Left colon (tissue), 2 donors: ENCODE data around the gene MMP14. TPM values are rescaled to one million over a fixed set of nuclear protein-coding genes. Genes with fewer than 3 reads are reported as not detected.
A peak's percentile ranks its signal among the peaks of the same experiment; 100 is the strongest.

Experiments
- ATAC-seq: fragments of 200-7000 bp; cut with Tn5 transposase; one replicate; pipeline ENCODE4 v1.9.1; 2020; ENCODE audit warnings: mild to moderate bottlenecking, moderate library complexity
- DNase-seq, 2 donors: peaks; one replicate each; pipeline ENCODE4 v3.0.0-alpha.2; 2020
- intact Hi-C, 2 donors: fragments of 100-400 bp; cut with DNase I in 1 of 2; cut with micrococcal nuclease in 1 of 2; formaldehyde crosslinking; loops; one replicate each; pipeline versions ENCODE4 v1.11.2 to v1.14.0; 2022; cut with DNase I, micrococcal nuclease
- total RNA-seq, 2 donors: library from RNA; stranded (reverse); fragmentation: NEBNext Ultra II Directional; extraction: Animal tissue kit (Norgen Biotek cat#: 25700); gene quantifications; one replicate each; pipeline ENCODE4 v1.2.1, GENCODE V29; 2021
- donor health status: DM: no; HTN: no; CAD: no.
- donor health status: DM: yes; HTN: yes; CAD: no.

The MMP14 gene
- total RNA-seq, 2 donors from 2014 or later = 83.0 to 101 TPM

DNA sequence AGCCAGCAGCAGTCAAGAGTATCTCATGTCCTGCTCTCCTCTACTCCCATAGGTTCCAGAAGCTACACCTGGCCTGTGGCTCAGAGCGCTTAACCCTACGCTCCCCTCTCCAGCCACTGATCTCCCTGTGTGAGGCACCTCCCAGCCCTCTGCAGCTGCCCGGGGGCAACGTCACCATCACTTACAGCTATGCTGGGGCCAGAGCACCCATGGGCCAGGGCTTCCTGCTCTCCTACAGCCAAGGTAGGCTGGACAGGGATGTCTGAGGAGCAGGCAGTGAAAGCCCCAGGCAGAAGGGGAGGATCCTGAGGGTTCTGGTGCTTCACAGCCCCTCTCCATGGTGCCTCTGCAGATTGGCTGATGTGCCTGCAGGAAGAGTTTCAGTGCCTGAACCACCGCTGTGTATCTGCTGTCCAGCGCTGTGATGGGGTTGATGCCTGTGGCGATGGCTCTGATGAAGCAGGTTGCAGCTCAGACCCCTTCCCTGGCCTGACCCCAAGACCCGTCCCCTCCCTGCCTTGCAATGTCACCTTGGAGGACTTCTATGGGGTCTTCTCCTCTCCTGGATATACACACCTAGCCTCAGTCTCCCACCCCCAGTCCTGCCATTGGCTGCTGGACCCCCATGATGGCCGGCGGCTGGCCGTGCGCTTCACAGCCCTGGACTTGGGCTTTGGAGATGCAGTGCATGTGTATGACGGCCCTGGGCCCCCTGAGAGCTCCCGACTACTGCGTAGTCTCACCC lies 38.8 kb downstream of the MMP14 start:
- ATAC-seq (no peak), DNase-seq (no peak)
- intact Hi-C loops = no loop called here

DNA sequence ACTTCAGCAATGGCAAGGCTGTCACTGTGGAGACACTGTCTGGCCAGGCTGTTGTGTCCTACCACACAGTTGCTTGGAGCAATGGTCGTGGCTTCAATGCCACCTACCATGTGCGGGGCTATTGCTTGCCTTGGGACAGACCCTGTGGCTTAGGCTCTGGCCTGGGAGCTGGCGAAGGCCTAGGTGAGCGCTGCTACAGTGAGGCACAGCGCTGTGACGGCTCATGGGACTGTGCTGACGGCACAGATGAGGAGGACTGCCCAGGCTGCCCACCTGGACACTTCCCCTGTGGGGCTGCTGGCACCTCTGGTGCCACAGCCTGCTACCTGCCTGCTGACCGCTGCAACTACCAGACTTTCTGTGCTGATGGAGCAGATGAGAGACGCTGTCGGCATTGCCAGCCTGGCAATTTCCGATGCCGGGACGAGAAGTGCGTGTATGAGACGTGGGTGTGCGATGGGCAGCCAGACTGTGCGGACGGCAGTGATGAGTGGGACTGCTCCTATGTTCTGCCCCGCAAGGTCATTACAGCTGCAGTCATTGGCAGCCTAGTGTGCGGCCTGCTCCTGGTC lies 39.4 kb downstream of the MMP14 start:
- no peak for ATAC-seq
- DNase-seq = no peak
- intact Hi-C loops = no loop called here

DNA sequence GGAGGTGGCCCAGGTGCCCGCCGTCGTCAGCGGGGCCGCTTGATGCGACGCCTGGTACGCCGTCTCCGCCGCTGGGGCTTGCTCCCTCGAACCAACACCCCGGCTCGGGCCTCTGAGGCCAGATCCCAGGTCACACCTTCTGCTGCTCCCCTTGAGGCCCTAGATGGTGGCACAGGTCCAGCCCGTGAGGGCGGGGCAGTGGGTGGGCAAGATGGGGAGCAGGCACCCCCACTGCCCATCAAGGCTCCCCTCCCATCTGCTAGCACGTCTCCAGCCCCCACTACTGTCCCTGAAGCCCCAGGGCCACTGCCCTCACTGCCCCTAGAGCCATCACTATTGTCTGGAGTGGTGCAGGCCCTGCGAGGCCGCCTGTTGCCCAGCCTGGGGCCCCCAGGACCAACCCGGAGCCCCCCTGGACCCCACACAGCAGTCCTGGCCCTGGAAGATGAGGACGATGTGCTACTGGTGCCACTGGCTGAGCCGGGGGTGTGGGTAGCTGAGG lies 40.7 kb downstream of the MMP14 start:
- DNase-seq (no peak), ATAC-seq (no peak)
- intact Hi-C loops = no loop called here

DNA sequence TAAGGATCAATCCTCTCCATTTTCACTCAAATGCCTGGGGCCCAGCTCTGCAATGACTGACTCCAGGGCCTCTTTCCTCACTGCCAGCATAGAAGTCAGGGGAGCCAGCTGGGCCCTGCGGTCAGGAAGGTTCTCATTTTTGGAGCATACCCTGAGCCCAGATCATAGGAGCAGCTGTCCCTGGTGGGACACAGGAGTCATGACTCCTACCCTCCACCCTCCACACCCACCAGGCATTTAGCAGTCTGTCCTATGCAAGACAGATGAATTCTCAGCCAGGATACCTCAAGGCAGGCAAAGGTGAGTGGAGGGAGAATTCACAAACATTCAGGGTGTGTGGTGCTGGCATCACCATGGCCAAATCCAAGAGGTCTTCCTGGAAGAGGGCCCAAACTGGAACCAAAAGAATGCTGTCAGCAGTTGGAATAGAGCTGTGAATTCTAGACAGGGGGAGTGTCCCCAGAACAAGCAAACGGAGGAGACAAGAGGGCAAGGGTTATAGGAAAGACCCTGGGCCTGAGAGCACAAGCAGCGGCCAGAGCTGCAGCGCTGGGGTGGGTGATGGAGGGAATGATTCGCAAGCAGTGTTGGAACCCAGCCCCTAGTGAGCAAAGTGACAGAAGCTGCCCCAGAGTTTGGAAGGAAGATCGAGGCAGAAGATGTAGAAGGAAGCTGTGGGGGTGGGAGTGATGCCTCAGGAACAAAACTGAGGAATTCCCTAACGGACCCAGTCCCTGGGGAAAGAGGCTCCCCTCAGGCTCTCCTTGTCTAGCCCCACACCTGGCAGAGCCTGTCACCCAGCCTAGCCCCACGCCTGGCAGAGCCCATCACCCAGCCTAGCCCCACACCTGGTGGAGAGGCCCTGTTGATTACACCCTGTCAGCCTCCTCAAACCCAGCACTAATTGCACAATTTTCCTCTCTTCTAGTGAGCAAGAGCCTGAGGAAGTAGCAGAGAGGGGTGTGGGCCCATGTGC lies 42.2 kb downstream of the MMP14 start:
- intact Hi-C loops = no loop called here
- DNase-seq = no peak
- no peak for ATAC-seq

DNA sequence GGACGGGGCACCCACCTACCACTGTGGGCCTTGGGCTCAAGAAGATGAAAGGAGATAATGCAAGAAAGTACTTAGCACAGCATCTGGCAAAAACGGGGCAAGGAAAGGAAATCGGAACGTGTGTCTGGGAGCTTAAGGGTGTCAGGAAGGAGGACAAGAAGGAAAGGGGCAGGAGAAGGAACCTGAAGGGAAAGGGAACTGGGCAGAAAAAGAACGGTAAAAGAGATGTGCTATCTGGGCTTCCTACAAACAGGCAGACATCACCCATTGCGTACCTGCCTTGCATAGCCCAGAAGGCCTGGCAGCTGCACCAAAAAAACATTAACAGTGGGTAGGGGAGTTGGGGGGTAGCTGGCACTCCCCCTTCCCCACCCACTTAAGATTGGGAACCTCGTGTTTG lies 45.7 kb downstream of the MMP14 start:
- intact Hi-C loops = no loop called here
- DNase-seq = no peak
- ATAC-seq = no peak

DNA sequence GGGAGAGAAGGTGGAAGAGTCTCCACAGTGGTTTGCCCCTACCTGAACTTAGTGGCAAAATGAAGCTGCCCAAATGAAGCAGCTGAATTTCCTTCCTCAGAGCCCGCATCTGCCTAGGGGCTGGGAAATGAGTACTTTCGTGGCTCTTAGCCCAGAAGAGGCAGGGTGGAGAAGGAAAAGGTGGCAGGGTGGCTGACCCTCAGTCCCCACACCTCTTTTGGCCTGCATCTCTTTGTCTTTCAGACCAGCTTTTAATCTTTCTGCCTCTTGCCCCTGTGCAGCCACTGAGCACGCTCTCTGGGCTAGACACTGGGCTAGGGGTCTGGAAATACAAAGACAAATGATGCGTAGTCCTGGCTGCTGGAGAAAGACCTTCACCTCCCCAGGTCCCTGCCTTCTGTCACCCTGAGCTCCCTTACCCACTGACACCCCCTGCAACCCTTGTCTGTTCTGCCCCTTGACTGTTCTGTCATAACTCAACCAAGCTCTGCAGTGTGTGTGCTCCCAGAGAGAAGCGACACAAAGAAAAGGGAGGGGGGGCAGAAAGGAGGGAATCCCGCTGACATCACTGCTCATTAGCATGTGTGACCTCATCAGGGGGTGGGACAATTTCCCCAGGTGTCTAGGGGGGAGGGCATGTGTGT lies 46.3 kb downstream of the MMP14 start:
- ATAC-seq = peak; percentile 16
- intact Hi-C loops = no loop called here
- peak; percentile 42 to 59 for DNase-seq

DNA sequence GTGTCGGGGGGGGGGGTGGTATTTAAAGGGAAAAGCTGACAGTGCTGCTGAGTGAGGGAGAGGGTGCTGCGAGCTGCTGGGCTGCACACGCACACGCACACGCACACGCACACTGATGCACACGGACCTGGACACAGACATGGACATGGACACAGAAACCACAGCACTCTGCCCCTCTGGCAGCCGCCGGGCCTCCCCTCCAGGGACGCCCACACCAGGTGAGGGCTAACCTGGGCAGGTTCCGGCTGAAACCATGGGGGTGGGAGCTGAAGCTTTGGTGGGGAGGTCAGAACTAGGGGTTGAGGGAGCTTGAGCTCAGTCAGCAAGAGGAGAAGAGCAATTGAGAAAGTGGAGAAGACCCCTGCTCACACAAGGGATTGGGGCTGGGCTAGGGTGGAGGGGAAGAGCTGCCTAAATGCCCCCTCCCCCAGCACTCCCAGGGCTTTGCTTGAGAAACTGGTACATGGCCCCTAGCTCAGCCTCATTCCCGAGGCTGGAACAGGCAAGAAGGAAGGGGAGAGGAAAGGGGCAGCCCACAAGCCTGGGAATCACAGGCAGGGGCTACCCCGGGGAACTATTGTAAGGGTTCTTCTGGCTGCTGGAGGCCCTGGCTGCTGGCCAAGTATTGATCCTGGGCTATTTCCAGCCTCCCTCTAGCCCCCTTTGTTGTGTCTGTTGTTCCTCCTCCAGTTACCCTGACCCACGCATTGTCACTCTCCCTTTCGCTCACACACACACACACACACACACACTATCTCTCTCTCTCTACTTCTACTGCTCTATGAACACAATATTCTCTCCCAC lies 47.0 kb downstream of the MMP14 start, which contains the start of gene REM2:
REM2 (plus strand) TSS at position 50 of the 804 bp plus-strand sequence; CDS start at position 116, 66 bp downstream.
- no peak for DNase-seq
- ATAC-seq = no peak
- intact Hi-C loops = no loop called here

DNA sequence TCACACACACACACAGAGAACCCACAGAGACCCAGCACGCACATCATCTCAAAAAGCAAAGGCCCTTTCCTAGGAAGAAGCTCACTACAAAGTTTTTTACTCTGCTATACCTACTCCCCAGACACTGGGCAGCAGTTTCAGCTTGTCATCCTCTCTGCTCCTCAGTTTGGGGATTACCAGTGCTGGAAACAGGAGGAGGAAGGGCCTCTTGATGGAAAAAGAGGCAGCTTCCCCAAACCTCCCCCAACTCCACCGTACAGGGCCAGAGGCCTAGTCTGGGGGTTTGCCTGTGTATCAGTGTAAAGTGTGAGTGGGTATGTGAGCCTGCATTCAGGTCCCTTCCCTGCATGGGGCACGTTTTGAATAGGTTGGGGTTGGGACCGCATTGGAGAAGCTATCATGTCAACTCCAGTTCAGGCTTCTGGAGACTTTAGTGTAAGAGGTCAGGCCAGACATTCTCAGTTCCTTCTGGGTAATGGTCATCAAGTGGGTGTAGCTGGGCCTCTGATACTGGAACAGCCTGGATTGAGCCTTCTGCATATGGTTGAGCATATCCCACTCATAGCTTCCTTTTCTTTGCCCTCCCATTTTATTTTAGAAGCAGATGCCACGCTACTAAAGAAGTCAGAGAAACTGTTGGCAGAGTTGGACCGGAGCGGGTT lies 47.8 kb downstream of the MMP14 start:
- DNase-seq = no peak
- ATAC-seq = no peak
- intact Hi-C loops = no loop called here

DNA sequence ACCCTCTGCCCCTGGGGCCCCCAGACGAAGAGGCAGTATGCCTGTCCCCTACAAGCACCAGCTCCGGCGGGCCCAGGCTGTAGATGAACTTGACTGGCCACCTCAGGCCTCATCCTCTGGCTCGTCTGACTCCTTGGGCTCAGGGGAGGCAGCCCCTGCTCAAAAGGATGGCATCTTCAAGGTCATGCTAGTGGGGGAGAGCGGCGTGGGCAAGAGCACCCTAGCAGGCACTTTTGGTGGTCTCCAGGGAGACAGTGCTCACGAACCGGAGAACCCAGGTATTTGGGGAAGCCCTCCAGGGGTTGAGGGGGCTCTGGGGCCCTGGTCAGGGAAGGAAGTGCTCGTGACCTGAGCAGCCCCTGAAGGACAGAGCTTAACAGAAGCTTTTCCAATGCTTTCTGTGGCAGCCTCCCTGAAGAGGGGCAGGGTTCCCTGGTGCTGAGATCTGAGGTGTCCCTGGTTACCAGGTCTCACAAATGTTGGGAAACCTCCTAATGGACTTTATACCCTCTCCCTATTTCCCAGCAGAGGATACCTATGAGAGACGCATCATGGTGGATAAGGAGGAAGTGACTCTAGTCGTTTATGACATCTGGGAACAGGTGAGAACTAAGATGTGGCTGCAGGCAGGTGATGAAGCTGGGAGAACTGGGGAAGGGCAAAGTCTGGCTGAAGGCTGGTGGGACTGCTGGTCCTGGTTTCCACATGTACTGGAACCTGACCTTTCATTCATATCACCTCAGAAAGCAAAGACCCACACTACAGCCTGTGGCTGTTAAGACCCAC lies 48.5 kb downstream of the MMP14 start:
- DNase-seq (no peak), ATAC-seq (peak; percentile 24)
- intact Hi-C loops = no loop called here

DNA sequence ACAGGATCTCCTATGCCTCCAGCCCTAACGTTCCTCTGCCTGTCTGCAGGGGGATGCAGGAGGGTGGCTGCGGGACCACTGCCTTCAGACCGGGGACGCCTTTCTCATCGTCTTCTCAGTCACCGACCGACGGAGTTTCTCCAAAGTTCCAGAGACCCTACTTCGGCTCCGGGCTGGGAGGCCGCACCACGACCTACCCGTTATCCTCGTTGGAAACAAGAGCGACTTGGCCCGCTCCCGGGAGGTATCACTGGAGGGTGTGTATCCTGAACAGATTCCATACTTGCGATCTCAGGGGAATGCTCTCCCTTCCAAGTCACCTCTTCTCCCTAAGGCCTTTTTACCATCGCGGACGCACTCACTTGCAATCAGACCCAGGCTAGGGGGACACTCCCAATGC lies 49.6 kb downstream of the MMP14 start:
- no peak for DNase-seq
- ATAC-seq = no peak
- intact Hi-C loops = no loop called here

DNA sequence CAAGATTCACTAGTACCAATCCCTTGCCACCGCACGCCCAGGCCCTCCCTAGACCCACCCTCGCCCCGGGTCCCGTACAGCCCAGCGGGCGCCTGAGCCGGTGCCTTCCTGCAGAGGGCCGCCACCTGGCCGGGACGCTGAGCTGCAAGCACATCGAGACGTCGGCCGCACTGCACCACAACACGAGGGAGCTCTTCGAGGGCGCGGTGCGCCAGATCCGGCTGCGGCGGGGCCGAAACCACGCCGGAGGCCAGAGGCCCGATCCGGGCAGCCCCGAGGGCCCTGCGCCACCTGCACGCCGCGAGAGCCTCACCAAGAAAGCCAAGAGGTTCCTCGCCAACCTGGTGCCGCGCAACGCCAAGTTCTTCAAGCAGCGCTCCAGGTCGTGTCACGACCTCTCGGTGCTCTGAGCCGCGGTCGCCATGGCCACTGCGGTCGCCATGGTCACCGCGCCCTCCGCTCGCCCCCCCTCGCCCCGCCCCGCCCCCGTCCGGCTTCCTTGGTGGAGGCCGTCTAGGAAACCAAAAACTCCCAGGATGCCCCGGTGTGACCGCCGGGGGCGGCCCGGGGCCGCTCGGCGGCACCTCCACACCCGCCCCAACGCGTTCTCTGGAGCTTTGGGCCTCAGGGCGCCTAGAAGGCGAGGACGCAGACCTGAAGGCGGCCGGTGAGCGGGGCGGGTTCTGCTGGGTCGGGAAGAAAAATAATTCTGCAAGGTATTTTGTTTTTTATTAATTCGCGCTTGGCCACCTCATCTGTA lies 50.3 kb downstream of the MMP14 start:
- peak; percentile 77 to 82 for DNase-seq
- intact Hi-C loops = no loop called here
- peak; percentile 76 for ATAC-seq

DNA sequence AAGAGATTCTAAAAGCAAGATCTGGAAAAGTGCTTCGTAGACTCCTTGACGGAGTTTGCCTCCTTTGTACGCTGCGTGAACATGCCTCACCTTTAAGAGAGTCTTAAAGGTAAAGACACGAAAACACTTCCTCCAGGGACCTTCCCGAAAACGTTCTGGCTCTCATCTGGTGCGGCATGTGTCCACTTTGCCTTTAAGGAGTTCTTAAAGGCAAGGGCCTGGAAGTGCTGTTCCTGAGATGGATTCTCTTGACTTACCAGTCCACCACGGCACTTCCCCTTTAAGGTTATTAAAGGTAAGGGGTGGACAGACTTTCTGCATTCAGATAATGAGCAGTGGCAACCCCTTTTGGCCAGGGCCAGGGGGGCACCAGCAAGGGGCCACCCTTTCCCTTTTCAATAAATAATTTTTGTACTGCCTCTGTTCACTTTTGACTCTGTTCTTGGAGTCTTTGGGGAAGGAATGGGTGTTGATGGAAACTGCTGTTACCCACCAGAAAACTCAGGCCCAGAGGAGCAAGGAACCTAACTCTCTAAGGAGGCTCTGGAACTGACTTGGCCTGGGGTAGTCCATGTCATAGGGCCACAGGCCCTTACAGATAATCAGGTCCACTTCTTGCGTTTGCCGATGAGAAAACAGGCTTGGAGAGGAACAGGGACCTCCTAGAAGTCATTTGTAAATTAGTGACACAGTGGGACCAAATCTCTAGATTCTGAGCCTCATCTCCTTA lies 51.0 kb downstream of the MMP14 start:
- DNase-seq (peak; percentile 64 to 79), ATAC-seq (peak; percentile 78)
- intact Hi-C loops = no loop called here

DNA sequence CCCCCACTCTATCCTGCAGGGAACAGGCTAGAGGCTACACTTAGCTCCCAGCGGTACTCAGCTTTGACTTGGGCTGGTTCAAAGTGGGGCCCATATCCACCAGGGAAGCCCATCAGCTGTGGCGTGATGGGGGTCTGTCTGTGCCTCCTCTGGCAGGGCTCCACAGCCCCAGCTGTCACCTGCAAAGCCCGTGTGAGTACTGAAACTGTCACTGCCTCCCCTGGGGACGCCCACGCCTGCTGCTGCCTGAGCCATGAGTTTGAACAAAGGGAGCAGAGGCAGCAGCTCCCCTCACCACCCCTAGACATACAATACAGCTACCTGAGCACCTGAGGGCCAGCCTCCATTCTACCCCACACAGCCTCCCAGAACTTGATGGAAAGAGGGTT lies 51.6 kb downstream of the MMP14 start:
- ATAC-seq (no peak), DNase-seq (peak in 1 of 2 donors; percentile 48)
- intact Hi-C loops = no loop called here

DNA sequence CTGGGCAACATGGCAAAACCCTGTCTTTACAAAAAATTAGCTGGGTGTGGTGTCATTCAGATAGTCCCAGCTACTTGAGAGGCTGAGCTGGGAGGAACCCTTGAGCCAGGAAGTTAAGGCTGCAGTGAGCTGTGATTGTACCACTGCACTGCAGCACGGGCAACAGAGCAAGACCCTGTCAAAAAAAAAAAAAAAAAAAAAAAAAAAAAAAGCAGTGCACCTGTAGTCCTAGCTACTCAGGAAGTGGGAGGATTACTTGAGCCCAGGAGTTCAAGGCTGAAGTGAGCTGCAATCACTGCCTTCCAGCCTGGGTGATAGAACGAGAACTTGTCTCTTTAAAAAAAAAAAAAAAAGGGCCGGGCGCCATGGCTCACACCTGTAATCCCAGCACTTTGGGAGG lies 52.3 kb downstream of the MMP14 start:
- no peak for DNase-seq
- ATAC-seq = no peak
- intact Hi-C loops = no loop called here

DNA sequence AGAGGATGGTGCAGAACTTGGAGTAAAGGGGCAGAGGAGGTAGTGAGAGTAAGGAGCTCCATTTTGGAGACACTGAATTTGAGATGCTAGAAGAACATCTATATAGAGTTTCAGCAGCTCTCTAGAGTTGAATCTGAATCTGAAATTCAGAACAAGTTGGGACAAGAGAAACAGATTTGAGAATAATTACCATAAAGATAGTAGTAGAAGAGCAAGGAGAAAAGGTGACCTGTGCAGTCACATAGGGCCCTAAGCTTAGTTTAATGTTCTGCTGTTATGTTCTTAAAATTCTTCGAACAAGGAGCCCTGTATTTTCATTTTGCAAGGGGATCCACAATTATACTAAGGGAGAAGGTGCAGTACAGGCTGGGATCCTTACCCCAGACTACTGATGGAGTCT lies 54.0 kb downstream of the MMP14 start:
- ATAC-seq = no peak
- no peak for DNase-seq
- intact Hi-C loops = no loop called here

DNA sequence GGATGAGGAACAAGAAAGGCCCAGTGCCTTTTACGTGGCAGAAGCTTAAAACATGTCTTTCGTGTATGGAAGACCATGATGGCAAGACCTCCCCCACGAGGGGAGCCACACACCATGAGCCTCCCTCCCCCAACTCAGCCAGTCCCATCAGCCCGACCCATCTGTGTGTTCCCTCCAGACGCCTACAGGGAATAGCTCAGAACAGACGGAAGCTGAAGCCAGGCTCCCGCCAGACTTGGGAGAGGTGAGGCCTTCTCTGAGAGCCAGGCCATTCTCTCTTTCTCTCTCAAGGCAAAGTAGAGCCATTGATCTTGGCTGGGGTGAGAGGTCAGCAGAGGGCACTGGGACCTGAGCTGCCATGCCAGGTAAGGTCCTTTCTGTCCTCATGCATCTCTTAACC lies 56.1 kb downstream of the MMP14 start:
- ATAC-seq = no peak
- intact Hi-C loops = no loop called here
- DNase-seq = no peak
